Subcutaneous abdominal adipose tissue (tissue), 5 donors: ENCODE data around the gene PCYT1A.
"Not testable (repeated sequence)": the region's sequence is repeated elsewhere in the genome, so short reads cannot be mapped to it uniquely, and the experiment has no call there.

Experiments used
- H3K27ac ChIP-seq: one replicate; pipeline ENCODE4 v1.7.0; 2013; ENCODE audit warnings: low read depth, mild to moderate bottlenecking, inconsistent platforms, low read length, moderate library complexity
- H3K27me3 ChIP-seq, 5 donors: one replicate each; pipeline ENCODE4 v1.7.0; 2013; ENCODE audit warnings: low read length in 5 of 5, inconsistent platforms in 1 of 5; ENCODE audit not compliant: control insufficient read depth in 5 of 5, insufficient read depth in 4 of 5
- H3K36me3 ChIP-seq, 5 donors: one replicate each; pipeline ENCODE4 v1.7.0; 2013; ENCODE audit warnings: low read length in 5 of 5; ENCODE audit not compliant: control insufficient read depth in 5 of 5, insufficient read depth in 5 of 5
- H3K4me1 ChIP-seq, 5 donors: one replicate each; pipeline ENCODE4 v1.7.0; 2013; ENCODE audit warnings: low read length in 5 of 5, mild to moderate bottlenecking in 3 of 5, moderate library complexity in 1 of 5; ENCODE audit not compliant: control insufficient read depth in 5 of 5, insufficient read depth in 5 of 5
- H3K4me3 ChIP-seq, 5 donors: one replicate each; pipeline ENCODE4 v1.7.0; 2013; ENCODE audit warnings: low read length in 5 of 5, low read depth in 1 of 5
- H3K9ac ChIP-seq, 5 donors: one replicate each; pipeline ENCODE4 v1.7.0; 2013; ENCODE audit warnings: low read length in 5 of 5, mild to moderate bottlenecking in 4 of 5, moderate library complexity in 3 of 5
- H3K9me3 ChIP-seq, 5 donors: one replicate each; pipeline ENCODE4 v1.7.0; 2013; ENCODE audit warnings: low read length in 5 of 5; ENCODE audit not compliant: control insufficient read depth in 5 of 5
- donor health status: healthy.
- donor health status: healthy.
- donor health status: healthy.
- donor health status: healthy.
- donor health status: healthy.

The PCYT1A gene

DNA sequence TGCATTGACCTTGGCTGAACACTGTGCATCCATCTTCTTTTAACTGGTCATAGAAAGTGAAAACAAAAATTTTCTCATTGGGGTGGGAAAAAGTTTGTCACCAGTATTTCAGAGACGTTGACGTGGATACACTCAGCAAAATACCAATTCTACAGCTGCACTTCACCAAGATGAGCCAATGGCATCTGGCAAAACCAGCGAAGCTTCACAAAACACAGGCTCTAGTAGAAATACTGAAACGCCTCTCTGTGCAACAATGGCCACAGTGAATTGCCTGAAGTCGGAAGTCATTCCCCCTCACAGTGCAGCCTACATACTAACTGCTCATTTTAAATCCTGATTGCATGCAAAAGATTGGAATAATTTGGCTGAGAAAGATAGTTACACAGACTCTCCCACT is 17.0 kb downstream of the PCYT1A start:
- H3K27ac ChIP-seq: no peak overlapping the region
- H3K36me3 ChIP-seq: peaks cover 9 to 42% (median 33%) of the 10 kb centered on the region in 5 donors

DNA sequence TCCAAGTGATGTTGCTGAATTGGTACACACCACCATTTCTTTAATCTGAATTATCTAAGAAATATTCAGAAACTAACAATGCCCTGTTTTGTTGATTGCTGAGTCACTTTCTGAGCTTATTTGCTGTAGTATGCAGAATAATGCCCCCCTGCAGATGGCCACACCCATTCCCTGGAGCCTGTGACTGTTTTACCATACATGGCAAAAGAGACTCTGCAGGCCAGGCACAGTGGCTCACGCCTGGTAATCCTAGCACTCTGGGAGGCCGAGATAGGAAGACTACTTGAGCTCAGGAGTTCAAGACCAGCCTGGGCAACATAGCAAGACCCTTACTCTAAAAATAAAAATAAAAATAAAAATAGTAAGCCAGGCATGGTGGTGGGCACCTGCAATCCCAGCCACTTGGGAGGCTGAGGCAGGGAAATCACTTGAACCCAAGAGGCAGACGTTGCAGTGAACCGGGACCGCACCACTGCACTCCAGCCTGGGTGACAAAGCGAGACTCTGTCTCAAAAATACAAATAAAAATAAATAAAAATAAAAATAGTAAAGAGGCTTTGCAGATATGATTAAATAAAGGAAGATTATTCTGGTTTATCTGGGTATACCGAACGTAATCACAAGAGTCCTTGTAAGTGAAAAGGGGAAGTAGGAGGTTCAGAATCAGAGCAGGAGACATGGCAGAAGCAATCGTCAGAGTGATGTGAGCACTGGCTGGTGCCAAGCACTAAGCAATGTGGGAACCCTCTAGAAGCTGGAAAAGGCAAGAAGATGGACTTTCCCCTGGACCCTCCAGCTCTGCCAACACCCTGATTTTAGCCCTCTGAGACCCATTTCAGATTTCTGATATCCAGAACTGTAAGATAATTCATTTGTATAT is 19.0 kb downstream of the PCYT1A start:
- no peak overlapping the region for H3K9ac ChIP-seq
- H3K4me3 ChIP-seq: no peak overlapping the region
- H3K36me3 ChIP-seq: peaks cover 14 to 45% (median 37%) of the 10 kb centered on the region in 5 donors
- peaks cover 0 to 10% (median 7%) of the 10 kb centered on the region in 5 donors for H3K4me1 ChIP-seq
- H3K27me3 ChIP-seq: no peaks in the 10 kb centered on the region
- H3K9me3 ChIP-seq: no peaks in the 10 kb centered on the region
- peak overlapping the region; percentile 33 for H3K27ac ChIP-seq

More for the DNA sequence above, 17.0 kb downstream of the PCYT1A start:
- Histone ChIP-seq H3K9me3 (no peaks in the 10 kb centered on the region), H3K9ac (no peak overlapping the region), H3K4me1 (peaks cover 0 to 15% (median 10%) of the 10 kb centered on the region in 5 donors), H3K4me3 (no peak overlapping the region), H3K27me3 (no peaks in the 10 kb centered on the region)

GRCh38 chr3:196263819-196264218 is 23.7 kb downstream of the PCYT1A start:
- peaks cover 9 to 34% (median 24%) of the 10 kb centered on the region in 5 donors for H3K36me3 ChIP-seq
- H3K4me1 ChIP-seq: peaks cover 0 to 7% (median 6%) of the 10 kb centered on the region in 5 donors
- H3K27me3 ChIP-seq: no peaks in the 10 kb centered on the region
- H3K4me3 ChIP-seq: no peak overlapping the region
- no peak overlapping the region for H3K9ac ChIP-seq
- H3K27ac ChIP-seq: no peak overlapping the region
- no peaks in the 10 kb centered on the region for H3K9me3 ChIP-seq

GRCh38 chr3:196260784-196261183 is 26.7 kb downstream of the PCYT1A start:
- Histone ChIP-seq H3K9me3 (no peaks in the 10 kb centered on the region), H3K27me3 (no peaks in the 10 kb centered on the region), H3K36me3 (peaks cover 20 to 40% (median 27%) of the 10 kb centered on the region in 5 donors), H3K4me1 (no peaks in the 10 kb centered on the region), H3K27ac (no peak overlapping the region), H3K9ac (no peak overlapping the region), H3K4me3 (no peak overlapping the region)

DNA sequence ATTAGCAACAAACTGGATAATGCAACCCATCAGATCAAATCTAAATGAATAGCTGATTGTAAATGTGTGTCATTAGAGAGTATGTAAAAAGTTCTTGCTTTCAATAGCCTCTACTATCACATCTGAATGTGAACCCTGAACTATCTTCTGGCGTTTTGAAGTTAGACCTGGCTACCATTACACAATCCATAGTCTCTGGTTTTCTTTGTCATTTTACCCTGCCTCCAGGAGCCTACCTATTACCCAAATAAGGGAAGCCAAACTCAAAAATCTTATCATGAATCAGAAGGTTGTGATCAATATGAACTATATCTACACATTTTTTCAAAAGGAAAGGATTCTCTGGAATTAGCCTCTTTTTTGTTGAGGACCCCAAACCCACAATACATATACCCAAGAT is 31.8 kb downstream of the PCYT1A start:
- Histone ChIP-seq H3K4me3 (no peak overlapping the region), H3K4me1 (no peaks in the 10 kb centered on the region), H3K36me3 (peaks cover 23 to 48% (median 28%) of the 10 kb centered on the region in 5 donors)

GRCh38 chr3:196254376-196255283 is 32.9 kb downstream of the PCYT1A start:
- H3K4me1 ChIP-seq: no peaks in the 10 kb centered on the region
- H3K9ac ChIP-seq: peak overlapping the region in 1 of 5 donors; percentile 24
- H3K9me3 ChIP-seq: no peaks in the 10 kb centered on the region
- H3K4me3 ChIP-seq: no peak overlapping the region
- H3K36me3 ChIP-seq: peaks cover 21 to 49% (median 29%) of the 10 kb centered on the region in 5 donors
- H3K27me3 ChIP-seq: no peaks in the 10 kb centered on the region
- no peak overlapping the region for H3K27ac ChIP-seq

More for the DNA sequence above, 31.8 kb downstream of the PCYT1A start:
- H3K27ac ChIP-seq: no peak overlapping the region
- H3K9ac ChIP-seq: no peak overlapping the region
- H3K9me3 ChIP-seq: no peaks in the 10 kb centered on the region
- no peaks in the 10 kb centered on the region for H3K27me3 ChIP-seq

- H3K27ac ChIP-seq: no peak overlapping the region
- peaks cover 25 to 55% (median 37%) of the 10 kb centered on the region in 5 donors for H3K36me3 ChIP-seq
- H3K9me3 ChIP-seq: no peaks in the 10 kb centered on the region
These were observed 35.6 kb downstream of the PCYT1A start for GRCh38 chr3:196251918-196252317.

GRCh38 chr3:196246612-196247308 is 40.8 kb downstream of the PCYT1A start:
- Histone ChIP-seq H3K9me3 (no peaks in the 10 kb centered on the region), H3K4me3 (no peak overlapping the region), H3K9ac (no peak overlapping the region), H3K4me1 (no peaks in the 10 kb centered on the region), H3K27ac (no peak overlapping the region), H3K36me3 (peaks cover 18 to 58% (median 42%) of the 10 kb centered on the region in 5 donors), H3K27me3 (no peaks in the 10 kb centered on the region)

More at GRCh38 chr3:196251918-196252317, 35.6 kb downstream of the PCYT1A start:
- H3K27me3 ChIP-seq: no peaks in the 10 kb centered on the region
- no peak overlapping the region for H3K9ac ChIP-seq
- no peaks in the 10 kb centered on the region for H3K4me1 ChIP-seq
- no peak overlapping the region for H3K4me3 ChIP-seq

DNA sequence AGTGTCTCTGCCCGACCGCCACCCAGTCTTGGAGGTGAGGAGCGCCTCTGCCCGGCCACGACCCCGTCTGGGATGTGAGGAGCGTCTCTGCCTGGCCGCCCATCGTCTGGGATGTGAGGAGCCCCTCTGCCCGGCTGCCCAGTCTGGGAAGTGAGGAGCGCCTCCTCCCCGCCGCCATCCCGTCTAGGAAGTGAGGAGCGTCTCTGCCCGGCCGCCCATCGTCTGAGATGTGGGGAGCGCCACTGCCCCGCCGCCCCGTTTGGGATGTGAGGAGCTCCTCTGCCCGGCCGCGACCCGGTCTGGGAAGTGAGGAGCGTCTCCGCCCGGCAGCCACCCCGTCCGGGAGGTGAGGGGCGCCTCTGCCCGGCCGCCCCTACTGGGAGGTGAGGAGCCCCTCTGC is 43.4 kb downstream of the PCYT1A start:
- not testable (repeated sequence) for H3K4me1 ChIP-seq, H3K27ac ChIP-seq, H3K9me3 ChIP-seq, H3K27me3 ChIP-seq, H3K9ac ChIP-seq, H3K4me3 ChIP-seq
- H3K36me3 ChIP-seq: peaks cover 27 to 65% (median 55%) of the 10 kb centered on the region in 5 donors
